A549 (cell line): ENCODE results near the gene LCN6. TPM values are rescaled to one million over a fixed set of nuclear protein-coding genes. Genes with fewer than 3 reads are reported as not detected.

Source experiments
- ATAC-seq, 2 experiments: fragments of 200-7000 bp in 1 of 2; fragments of >200 bp in 1 of 2; cut with Nextera tagmentation in 1 of 2; cut with Tn5 transposase in 1 of 2; 3 replicates each; pipeline versions ENCODE4 v1.8.0 to v1.9.1; 2018 to 2020; ENCODE audit warnings: mild to moderate bottlenecking in 1 of 2, moderate library complexity in 1 of 2
- CTCF ChIA-PET: fragments of 300-600 bp; sonication (Branson Sonifier 250); formaldehyde crosslinking; extraction: SDS; loops from one replicate; lab custom pipeline; 2021; ENCODE audit warnings: antibody characterized with exemption, inconsistent platforms; lab: Yijun Ruan, JAX
- POLR2A ChIA-PET: fragments of 350-600 bp; formaldehyde crosslinking; extraction: SDS; loops from one replicate; lab custom pipeline; 2021; ENCODE audit warnings: antibody characterized with exemption, inconsistent platforms; lab: Yijun Ruan, JAX
- DNase-seq, 2 experiments: peaks; one replicate each; pipeline versions ENCODE4 v3.0.0 to v3.0.0-alpha.2; 2011 to 2016; ENCODE audit warnings: low read depth in 1 of 2, low spot score in 1 of 2
- FAIRE-seq: peaks from 2 replicates; lab custom pipeline; 2011; peaks lifted over from hg19 to GRCh38; lab: Jason Lieb, UNC
- H3K27ac ChIP-seq, 2 experiments: fragments of >200 bp; sonication (Bioruptor Twin); formaldehyde crosslinking; 3 replicates each; pipeline ENCODE4 v1.5.1; 2016 to 2017
- H3K4me1 ChIP-seq: fragments of >200 bp; sonication (Bioruptor Twin); formaldehyde crosslinking; 3 replicates; pipeline ENCODE4 v1.6.1; 2016
- H3K4me2 ChIP-seq: fragments of >200 bp; sonication (Bioruptor Twin); formaldehyde crosslinking; 3 replicates; pipeline ENCODE4 v1.6.1; 2016
- H3K4me3 ChIP-seq: fragments of >200 bp; sonication (Bioruptor Twin); formaldehyde crosslinking; 3 replicates; pipeline ENCODE4 v1.5.1; 2016
- H3K9me3 ChIP-seq: fragments of >200 bp; sonication (Bioruptor Twin); formaldehyde crosslinking; 3 replicates; pipeline ENCODE4 v1.6.1; 2016
- BCL3 ChIP-seq: fragments of >200 bp; sonication (Bioruptor Twin); formaldehyde crosslinking; IDR thresholded peaks from 3 replicates; pipeline ENCODE4 v1.6.1; 2016
- E2F6 ChIP-seq: IDR thresholded peaks from 2 replicates; pipeline ENCODE4 v1.6.1; 2012; ENCODE audit warnings: low read depth, borderline replicate concordance
- EHF ChIP-seq: fragments of 250-450 bp; sonication (Bioruptor Pico); IDR thresholded peaks from 2 replicates; pipeline ENCODE4 v1.5.0; 2020; ENCODE audit warnings: mild to moderate bottlenecking
- FOXS1 ChIP-seq: fragments of 250-450 bp; sonication (Bioruptor Pico); IDR thresholded peaks from 2 replicates; pipeline ENCODE4 v1.5.0; 2020; ENCODE audit warnings: mild to moderate bottlenecking, moderate library complexity
- GATA3 ChIP-seq: IDR thresholded peaks from 2 replicates; pipeline ENCODE4 v1.6.1; 2012; ENCODE audit warnings: borderline replicate concordance
- HOXA7 ChIP-seq: fragments of 250-450 bp; sonication (Bioruptor Pico); IDR thresholded peaks from 2 replicates; pipeline ENCODE4 v1.5.0; 2020; ENCODE audit warnings: mild to moderate bottlenecking, moderate library complexity
- JUN ChIP-seq, 2 experiments: fragments of >200 bp; sonication (Bioruptor Twin); formaldehyde crosslinking; IDR thresholded peaks; 2 replicates in 1 of 2; 3 replicates in 1 of 2; pipeline ENCODE4 v1.6.1; 2016 to 2017
- JUNB ChIP-seq: fragments of >200 bp; sonication (Bioruptor Twin); formaldehyde crosslinking; IDR thresholded peaks from 2 replicates; pipeline ENCODE4 v1.6.1; 2016
- KDM5A ChIP-seq: fragments of 200-600 bp; sonication (generic); IDR thresholded peaks from 2 replicates; pipeline ENCODE4 v1.6.1; 2016; ENCODE audit warnings: antibody characterized with exemption, mild to moderate bottlenecking
- MAFK ChIP-seq: fragments of 450-650 bp; IDR thresholded peaks from 2 replicates; pipeline ENCODE4 v1.6.1; 2014; ENCODE audit not compliant: partially characterized antibody
- MAZ ChIP-seq: fragments of 150-350 bp; IDR thresholded peaks from 2 replicates; pipeline ENCODE4 v1.6.1; 2014; ENCODE audit warnings: antibody characterized with exemption, low read depth, low read length, borderline replicate concordance
- NFE2L2 ChIP-seq: fragments of 150-350 bp; conservative IDR thresholded peaks from 2 replicates; pipeline ENCODE4 v1.6.1; 2014; ENCODE audit warnings: low read length
- NR3C1 ChIP-seq: fragments of >200 bp; sonication (Bioruptor Twin); formaldehyde crosslinking; IDR thresholded peaks from 3 replicates; pipeline ENCODE4 v1.6.1; 2017
- PBX3 ChIP-seq: IDR thresholded peaks from 2 replicates; pipeline ENCODE4 v1.6.1; 2012
- PHF8 ChIP-seq: fragments of 200-600 bp; sonication (generic); IDR thresholded peaks from 2 replicates; pipeline ENCODE4 v1.6.1; 2016; ENCODE audit warnings: low read depth, mild to moderate bottlenecking, antibody characterized with exemption, moderate library complexity, borderline replicate concordance
- POLR2AphosphoS2 ChIP-seq: conservative IDR thresholded peaks from 2 replicates; pipeline ENCODE4 v1.6.1; 2012; ENCODE audit warnings: low read length, improper control_type of control experiment, inconsistent platforms
- RAD21 ChIP-seq, 2 experiments: fragments of >200 bp in 1 of 2; sonication (Bioruptor Twin) in 1 of 2; formaldehyde crosslinking in 1 of 2; IDR thresholded peaks in 1 of 2; conservative IDR thresholded peaks in 1 of 2; 2 replicates in 1 of 2; 3 replicates in 1 of 2; pipeline ENCODE4 v1.6.1; 2012 to 2018; ENCODE audit warnings: inconsistent platforms in 1 of 2
- RARB ChIP-seq: fragments of 250-450 bp; sonication (Bioruptor Pico); IDR thresholded peaks from 2 replicates; pipeline ENCODE4 v1.8.0; 2021; ENCODE audit warnings: mild to moderate bottlenecking, moderate library complexity
- SMC3 ChIP-seq: fragments of >200 bp; sonication (Bioruptor Twin); formaldehyde crosslinking; IDR thresholded peaks from 3 replicates; pipeline ENCODE4 v1.6.1; 2018; ENCODE audit warnings: inconsistent platforms
- SREBF2 ChIP-seq: fragments of 450-650 bp; IDR thresholded peaks from 2 replicates; pipeline ENCODE4 v1.6.1; 2014; ENCODE audit warnings: mild to moderate bottlenecking, moderate library complexity
- TFCP2L1 ChIP-seq: fragments of 250-450 bp; sonication (Bioruptor Pico); IDR thresholded peaks from 2 replicates; pipeline ENCODE4 v1.5.0; 2021; ENCODE audit warnings: mild to moderate bottlenecking
- TP53 ChIP-seq: fragments of 250-450 bp; sonication (Bioruptor Pico); IDR thresholded peaks from 2 replicates; pipeline ENCODE4 v1.5.0; 2021; ENCODE audit warnings: mild to moderate bottlenecking, moderate library complexity
- ZC3H11A ChIP-seq: fragments of 450-650 bp; IDR thresholded peaks from 2 replicates; pipeline ENCODE4 v1.6.1; 2014; ENCODE audit warnings: antibody characterized with exemption, mild to moderate bottlenecking
- ZFP36 ChIP-seq: fragments of 450-650 bp; IDR thresholded peaks from 2 replicates; pipeline ENCODE4 v1.6.1; 2014; ENCODE audit warnings: borderline replicate concordance; ENCODE audit not compliant: partially characterized antibody
- ZNF302 ChIP-seq: fragments of 250-450 bp; sonication (Bioruptor Pico); IDR thresholded peaks from 2 replicates; pipeline ENCODE4 v1.9.0; 2021; ENCODE audit warnings: inconsistent platforms, mild to moderate bottlenecking, moderate library complexity
- ZSCAN20 ChIP-seq: fragments of 250-450 bp; sonication (Bioruptor Pico); IDR thresholded peaks from 2 replicates; pipeline ENCODE4 v1.8.0; 2022; ENCODE audit warnings: mild to moderate bottlenecking, moderate library complexity
- WGBS: methylation state at CpG from one replicate; pipeline ENCODE4 v1.1.6; 2017; ENCODE audit errors: missing lambda C conversion rate; 5-methylcytosine and 5-hydroxymethylcytosine counted together
- polyA plus RNA-seq, 4 experiments: library from polyadenylated mRNA; depleted of rRNA in 3 of 4; stranded (reverse); fragments of >200 nt; fragmentation: RNase III in 1 of 4; extraction: RNeasy Plus Mini Kit Qiagen cat#74134 plus additional on column Dnase treatment in 1 of 4; gene quantifications; 2 replicates in 3 of 4; 3 replicates in 1 of 4; pipeline ENCODE4 v1.2.3, GENCODE V29; 2011 to 2017

LCN6 gene
- polyA plus RNA-seq, 2 of the 4 experiments (the other 2 are of a cell fraction): not detected

- H3K4me1 ChIP-seq: peaks cover 16% of the 10 kb centered on the region
- ChIA-PET POLR2A (interaction anchor here (1.3 kb wide), 1 partner anchor 36 kb away, joined by 4 read pairs; no protein-coding TSS in a partner anchor), CTCF (interaction anchor here (1.2 to 28.0 kb wide), 3 partner anchors 14 to 264 kb away, joined by 4 to 625 read pairs (median 11); partner anchors contain the start of gene TMEM141)
- DNase-seq: no peak
- H3K9me3 ChIP-seq: no peaks in the 10 kb centered on the region
- H3K27ac ChIP-seq: peak within 1 kb of the TSS in 1 of 2 experiments; percentile 36; a peak in 1 of 6 replicates
- 85% methylated on average over 12 of the region's 14 CpGs for whole genome bisulfite sequencing
- no peak for TF ChIP-seq PBX3
- TF ChIP-seq BCL3: no peak
- TF ChIP-seq NR3C1: no peak
- TF ChIP-seq KDM5A: no peak
- TF ChIP-seq MAZ: no peak
- TF ChIP-seq NFE2L2: no peak
- TF ChIP-seq POLR2AphosphoS2: no peak
- TF ChIP-seq PHF8: no peak
- TF ChIP-seq ZNF302 (CRISPR knock-in tag): no peak
- TF ChIP-seq SMC3: no peak
- TF ChIP-seq JUN (IDR thresholded peaks at IDR 0.05): no peak
- no peak for TF ChIP-seq GATA3
- H3K4me3 ChIP-seq: no peak within 1 kb of the TSS
- no peak for FAIRE-seq
- no peak for ATAC-seq
- H3K4me2 ChIP-seq: peak within 1 kb of the TSS; percentile 66
These were observed 16.1 kb upstream of the LCN6 start, which contains the start of gene LCN15 for GRCh38 chr9:136764301-136764891. Gene LCN15, minus strand, starts transcription at chr9:136764518. Its CDS starts 30 bp downstream, at chr9:136764488.

- ATAC-seq: no peak
- TF ChIP-seq RAD21 (conservative IDR thresholded peaks at IDR 0.05 in 1 of 2, IDR thresholded peaks at IDR 0.05 in 1 of 2): no peak
- no peak for TF ChIP-seq E2F6
- no peak for TF ChIP-seq ZNF302 (CRISPR knock-in tag)
- TF ChIP-seq TP53 (CRISPR knock-in tag): no peak
- TF ChIP-seq ZC3H11A: no peak
- TF ChIP-seq NR3C1: no peak
- TF ChIP-seq RARB (CRISPR knock-in tag): no peak
- TF ChIP-seq FOXS1: no peak
- no peak for TF ChIP-seq HOXA7 (CRISPR knock-in tag)
- TF ChIP-seq ZSCAN20 (CRISPR knock-in tag): no peak
- TF ChIP-seq KDM5A: no peak
- TF ChIP-seq TFCP2L1 (CRISPR knock-in tag): no peak
- TF ChIP-seq ZFP36: no peak
- TF ChIP-seq GATA3: no peak
- no peak for TF ChIP-seq SREBF2
- TF ChIP-seq EHF (CRISPR knock-in tag): no peak
- TF ChIP-seq JUNB: no peak
- no peak for TF ChIP-seq MAZ
- TF ChIP-seq MAFK: no peak
- TF ChIP-seq, all 56 proteins: peak for 0
- Histone ChIP-seq H3K4me2 (peak overlapping the region; percentile 66; the same call in 1 of the 3 replicates), H3K4me3 (no peak overlapping the region), H3K27ac (0 out of 6 replicates have a peak overlapping the region, but pooled peaks of 1 of the 2 experiments have one; percentile 36), H3K9me3 (no peaks in the 10 kb centered on the region), H3K4me1 (peaks cover 16% of the 10 kb centered on the region)
- 88% methylated on average over 14 of the region's 14 CpGs for WGBS
- FAIRE-seq: no peak
- POLR2A ChIA-PET: interaction anchor here (1.3 kb wide), 1 partner anchor 36 kb away, joined by 4 read pairs; no protein-coding TSS in a partner anchor
- CTCF ChIA-PET: interaction anchor here (1.0 to 28.0 kb wide), 4 partner anchors 15 to 265 kb away, joined by 3 to 625 read pairs (median 8); partner anchors contain the start of gene TMEM141
- DNase-seq: no peak
These were observed 15.3 kb upstream of the LCN6 start for GRCh38 chr9:136763649-136764035.
